Superior temporal gyrus (tissue), 1 donor: ENCODE results near the gene ZNF414.
A peak's percentile ranks its signal among the peaks of the same experiment; 100 is the strongest.
"Not testable (repeated sequence)": the region's sequence is repeated elsewhere in the genome, so short reads cannot be mapped to it uniquely, and the experiment has no call there.

Source experiments
- DNase-seq: peaks from one replicate; pipeline ENCODE4 v3.0.0-alpha.2; 2016; ENCODE audit errors: extremely low spot score

Gene ZNF414

DNA sequence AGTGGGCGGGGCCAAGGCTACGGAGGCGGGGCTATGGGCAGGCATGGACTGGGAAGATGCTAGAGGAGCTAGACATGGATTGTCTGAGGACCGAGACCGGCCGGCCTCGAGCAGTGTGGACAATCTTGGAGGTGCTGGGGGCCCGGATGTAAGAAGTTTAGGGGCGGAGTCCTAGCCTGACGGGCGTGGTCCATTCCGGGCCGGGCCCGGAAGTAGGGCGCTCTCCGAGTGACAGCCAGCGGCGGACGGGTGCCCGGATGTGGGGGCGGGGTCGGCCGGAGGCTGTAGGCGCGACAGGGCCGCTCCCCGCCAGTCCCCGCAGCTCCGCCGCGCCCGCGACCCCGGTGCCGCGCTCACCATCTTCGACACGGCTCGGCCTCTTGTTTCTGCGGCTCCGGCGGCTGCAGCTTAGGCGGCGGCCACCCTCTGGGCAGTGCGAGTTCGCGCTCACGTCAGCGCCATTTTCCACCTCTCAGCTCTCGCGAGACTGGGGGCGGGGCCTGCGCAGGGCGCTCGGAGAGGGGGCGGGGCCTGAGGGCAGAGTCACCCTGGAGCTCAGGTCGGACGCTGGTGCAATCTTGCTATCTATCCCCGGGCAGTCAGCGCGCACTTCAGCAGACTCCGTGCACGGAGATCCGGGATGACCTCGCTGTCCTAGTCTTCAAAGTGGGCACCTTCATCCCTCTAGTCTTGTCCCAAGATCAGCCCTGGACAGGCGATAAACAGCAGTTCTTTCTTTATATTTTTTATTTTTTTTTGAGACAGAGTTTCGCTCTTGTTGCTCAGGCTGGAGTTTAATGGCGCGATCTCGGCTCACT lies at the start of gene ZNF414:
Gene ZNF414, minus strand, starts transcription at position 481 of the 818 bp plus-strand sequence. Its CDS starts 121 bp downstream, at position 360.
- DNase-seq, result peak; percentile 92

DNA sequence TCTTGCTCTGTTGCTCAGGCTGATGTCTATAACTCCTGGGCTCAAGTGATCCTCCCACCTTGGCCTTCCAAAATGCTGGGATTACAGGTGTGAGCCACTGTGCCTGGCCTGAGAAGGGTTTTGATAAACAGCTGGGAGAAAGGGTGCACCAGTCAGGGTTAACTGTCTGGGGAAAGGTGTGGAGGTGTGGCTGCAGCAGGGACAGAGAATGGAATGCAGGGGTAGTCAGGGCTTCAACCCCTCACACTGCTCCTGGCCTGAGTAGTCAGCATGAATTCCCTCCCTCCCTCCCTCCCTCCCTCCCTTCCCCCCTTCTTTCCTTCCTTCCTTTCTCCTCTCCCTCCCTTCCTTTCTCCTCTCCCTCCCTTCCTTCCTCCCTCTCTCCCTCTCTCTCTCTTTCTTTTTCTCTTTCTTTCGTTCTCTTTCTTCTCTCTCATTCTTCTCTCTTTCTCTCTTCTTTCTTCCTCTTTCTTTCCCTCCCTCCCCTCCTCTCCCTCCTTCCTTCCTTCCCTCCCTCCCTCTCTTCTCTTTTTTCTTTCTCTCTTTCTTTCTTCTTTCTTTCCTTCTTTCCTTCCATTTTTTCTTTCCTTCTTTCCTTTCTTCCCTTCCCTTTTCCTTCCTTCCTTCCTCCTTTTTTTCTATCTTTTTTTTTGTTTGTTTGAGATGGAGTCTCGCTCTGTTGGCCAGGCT lies 47.3 kb upstream of the ZNF414 start:
- DNase-seq, result no peak

- no peak for DNase-seq
Measured at GRCh38 chr19:8558325-8558724, 44.4 kb upstream of the ZNF414 start.

GRCh38 chr19:8557642-8558238 lies 43.8 kb upstream of the ZNF414 start:
- no peak for DNase-seq

GRCh38 chr19:8553729-8554128 lies 39.8 kb upstream of the ZNF414 start:
- DNase-seq, result not testable (repeated sequence)

- no peak for DNase-seq
Measured at GRCh38 chr19:8552810-8553209, 38.8 kb upstream of the ZNF414 start.

DNA sequence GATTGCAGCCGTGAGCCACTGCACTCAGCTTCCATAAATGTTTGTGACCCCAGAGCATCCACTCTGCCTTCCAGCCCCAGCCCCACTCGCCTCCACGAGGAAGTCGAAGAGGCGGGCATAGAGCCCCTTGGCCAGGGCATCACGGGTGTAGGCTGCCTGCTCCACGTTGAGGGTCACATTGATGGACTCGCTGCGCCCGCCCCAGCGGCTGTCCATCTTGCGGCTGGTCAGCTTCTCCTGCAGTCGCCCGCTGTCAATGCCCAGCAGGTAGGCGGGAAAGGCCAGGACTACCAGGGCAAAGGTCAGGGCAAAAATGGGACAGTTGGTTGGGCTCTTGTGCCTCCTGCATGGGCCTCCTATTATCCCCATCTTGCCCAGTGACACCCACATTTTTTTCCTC lies 36.1 kb upstream of the ZNF414 start:
- no peak for DNase-seq

DNA sequence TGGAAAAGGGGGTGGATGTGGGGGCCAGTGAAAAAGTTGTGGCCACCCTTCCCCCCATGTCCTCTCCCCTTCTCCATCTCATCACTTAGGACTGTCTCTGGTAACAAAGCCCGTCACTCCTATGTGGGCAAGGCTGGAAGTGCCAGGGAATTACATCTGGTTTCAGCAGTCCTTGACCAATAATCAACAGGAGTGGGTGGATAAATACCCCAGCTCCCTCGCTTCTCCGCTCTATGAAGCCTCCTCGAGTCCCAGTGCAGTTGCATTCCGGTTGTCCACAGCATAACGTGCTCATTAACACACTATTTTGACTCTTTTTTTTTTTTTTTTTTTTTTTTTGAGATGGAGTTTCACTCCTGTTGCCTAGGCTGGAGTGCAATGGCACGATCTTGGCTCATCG lies 31.8 kb upstream of the ZNF414 start:
- no peak for DNase-seq

GRCh38 chr19:8544168-8544567 lies 30.2 kb upstream of the ZNF414 start:
- no peak for DNase-seq

- DNase-seq, result no peak
Measured at GRCh38 chr19:8539621-8540149, 25.7 kb upstream of the ZNF414 start.

- no peak for DNase-seq
Measured at GRCh38 chr19:8537099-8537498, 23.1 kb upstream of the ZNF414 start.

GRCh38 chr19:8536282-8536681 lies 22.3 kb upstream of the ZNF414 start:
- no peak for DNase-seq

DNA sequence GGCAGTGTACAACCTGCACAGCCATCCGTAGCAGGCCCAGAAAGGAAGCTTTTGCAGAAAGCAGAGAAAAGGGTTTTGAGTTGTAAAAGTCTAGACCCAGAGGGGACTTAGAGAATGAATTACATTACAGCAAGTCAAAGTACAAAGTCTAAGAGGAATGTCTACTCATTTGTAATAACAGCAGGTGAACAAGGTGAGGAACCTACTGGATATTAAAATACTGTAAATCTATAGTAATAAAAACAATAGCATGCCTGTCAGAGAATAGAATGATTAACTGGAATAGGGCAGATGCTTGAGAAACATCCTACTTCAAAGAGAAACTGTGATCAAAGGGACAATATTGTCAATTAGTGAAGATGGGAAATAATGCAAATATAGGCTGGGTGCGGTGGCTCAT lies 18.3 kb upstream of the ZNF414 start:
- DNase-seq, result no peak

- DNase-seq, result no peak
Measured at GRCh38 chr19:8531470-8531869, 17.5 kb upstream of the ZNF414 start.

DNA sequence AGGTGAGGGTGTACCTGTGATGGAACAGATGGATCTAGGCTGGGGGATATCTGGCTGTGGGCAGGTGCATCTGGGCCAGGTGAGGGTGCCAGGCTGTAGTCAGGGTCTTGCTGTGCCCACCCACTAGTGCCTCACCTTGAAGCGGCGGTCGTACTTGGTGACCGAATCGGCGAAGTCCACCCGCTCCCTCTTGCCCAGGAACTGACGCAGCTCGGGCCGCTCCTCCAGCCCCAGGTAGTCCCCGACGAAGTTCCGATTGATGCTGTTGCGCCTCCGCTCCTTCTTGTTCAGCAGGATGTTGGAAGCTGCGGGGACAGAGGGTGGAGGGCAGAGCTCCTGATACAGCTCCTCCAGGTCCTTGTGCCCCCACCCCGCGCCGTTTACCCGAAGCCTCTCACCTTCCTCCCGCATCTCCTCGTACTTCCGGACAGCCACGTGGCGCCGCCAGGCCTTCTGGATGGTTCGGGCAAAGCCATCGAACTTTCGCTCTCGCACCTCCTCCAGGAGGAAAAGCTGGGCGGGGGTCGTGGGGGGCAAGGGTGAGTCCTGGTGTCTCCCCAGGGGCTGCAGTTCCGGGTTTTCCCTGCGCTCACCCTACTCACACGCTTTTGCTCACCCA lies 16.2 kb upstream of the ZNF414 start:
- DNase-seq, result no peak

- DNase-seq, result no peak
Measured at GRCh38 chr19:8529369-8530006, 15.5 kb upstream of the ZNF414 start.

DNA sequence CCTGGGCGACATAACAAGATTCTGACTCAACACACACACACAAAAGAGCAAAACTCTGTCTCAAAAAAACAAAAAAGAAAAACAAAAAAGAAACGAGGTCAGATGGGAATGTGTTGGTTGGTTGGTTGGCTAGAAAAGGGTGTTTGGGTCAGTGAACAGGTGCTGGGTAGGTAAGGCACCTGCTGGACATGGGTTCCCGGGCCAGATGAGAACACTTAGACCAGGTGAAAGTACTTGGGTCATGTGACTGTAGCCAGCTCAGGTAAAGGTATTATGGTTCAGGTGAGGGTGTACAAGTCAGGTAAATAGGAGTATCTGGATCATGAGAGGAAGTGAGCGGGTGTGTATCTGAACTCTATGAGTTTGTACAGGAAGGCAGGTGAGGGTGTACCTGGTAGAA lies 14.5 kb upstream of the ZNF414 start:
- DNase-seq, result no peak

- peak; percentile 90 for DNase-seq
Measured at GRCh38 chr19:8526345-8527091, 12.6 kb upstream of the ZNF414 start.

DNA sequence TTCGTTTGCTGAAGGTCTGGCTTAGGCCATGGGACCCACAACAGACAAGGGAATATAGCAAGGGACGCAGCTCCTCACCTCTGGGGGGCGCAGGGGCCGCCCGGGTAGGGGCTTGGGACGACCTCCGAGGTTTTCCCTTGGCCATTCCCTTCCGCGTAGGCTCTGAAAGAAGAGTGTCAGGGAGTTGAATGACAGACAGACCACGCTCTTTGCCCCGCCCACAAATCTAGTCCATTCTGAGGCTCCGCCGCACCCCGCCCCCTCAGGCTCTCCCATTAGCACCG lies 11.4 kb upstream of the ZNF414 start:
- DNase-seq, result no peak

DNA sequence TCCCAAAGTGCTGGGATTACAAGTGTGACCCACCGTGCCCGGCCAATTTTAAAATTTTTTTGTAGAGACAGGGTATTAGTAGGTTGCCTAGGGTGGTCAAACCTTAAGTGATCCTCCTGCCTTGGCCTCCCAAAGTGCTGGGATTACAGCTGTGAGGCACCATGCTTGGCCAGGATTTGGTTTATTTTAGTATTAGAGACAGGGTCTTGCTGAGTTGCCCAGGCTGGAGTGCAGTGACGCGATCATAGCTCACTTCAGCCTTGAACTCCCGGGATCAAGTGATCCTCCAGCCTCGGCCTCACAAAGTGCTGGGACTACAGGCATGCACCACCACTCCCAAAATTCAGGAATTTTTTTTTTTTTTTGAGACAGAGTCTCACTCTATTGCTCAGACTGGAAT lies 5.4 kb upstream of the ZNF414 start:
- no peak for DNase-seq

DNA sequence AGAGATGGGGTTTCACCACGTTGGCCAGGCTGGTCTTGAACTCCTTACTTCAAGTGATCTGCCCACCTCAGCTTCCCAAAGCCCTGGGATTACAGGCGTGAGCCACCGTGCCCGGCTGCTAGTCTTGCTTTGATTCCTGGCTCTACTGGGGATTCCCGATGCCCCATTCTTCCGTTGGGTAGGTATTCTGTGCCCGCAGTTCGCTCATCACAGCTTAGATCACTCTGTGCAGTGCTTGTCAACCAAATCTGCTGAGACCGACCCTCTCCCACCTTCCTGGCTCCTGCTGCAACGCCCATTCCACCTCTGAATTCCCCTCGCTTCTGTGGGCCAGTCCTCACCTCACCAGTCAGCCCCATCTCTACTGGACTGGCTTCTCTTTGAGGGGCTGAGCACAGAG lies 4.6 kb upstream of the ZNF414 start:
- no peak for DNase-seq
